SJSA1 (cell line): Measurements from ENCODE around the gene TENT4A. TPM values are rescaled to one million over a fixed set of nuclear protein-coding genes. Genes with fewer than 3 reads are reported as not detected.
A peak's percentile ranks its signal among the peaks of the same experiment; 100 is the strongest.

Source experiments
- DNase-seq, 2 experiments: peaks; one replicate each; pipeline ENCODE4 v3.0.0-alpha.2; 2015 to 2020; ENCODE audit warnings: low spot score in 2 of 2, low read depth in 1 of 2
- H3K27ac ChIP-seq: fragments of 250-450 bp; sonication (Bioruptor Pico); 2 replicates; pipeline ENCODE4 v1.5.1; 2020; ENCODE audit warnings: mild to moderate bottlenecking, moderate library complexity
- H3K27me3 ChIP-seq: fragments of 250-450 bp; sonication (Bioruptor Pico); replicated peaks from 2 replicates; pipeline ENCODE4 v1.5.1; 2020; ENCODE audit warnings: mild to moderate bottlenecking, moderate library complexity
- H3K36me3 ChIP-seq: fragments of 250-450 bp; sonication (Bioruptor Pico); 2 replicates; pipeline ENCODE4 v1.5.1; 2020; ENCODE audit warnings: mild to moderate bottlenecking
- H3K4me1 ChIP-seq: fragments of 250-450 bp; sonication (Bioruptor Pico); replicated peaks from 2 replicates; pipeline ENCODE4 v1.6.1; 2021; ENCODE audit warnings: mild to moderate bottlenecking
- H3K4me3 ChIP-seq: fragments of 250-450 bp; sonication (Bioruptor Pico); 2 replicates; pipeline ENCODE4 v1.5.1; 2020; ENCODE audit warnings: mild to moderate bottlenecking
- H3K9me3 ChIP-seq: fragments of 250-450 bp; sonication (Bioruptor Pico); replicated peaks from 2 replicates; pipeline ENCODE4 v1.5.1; 2020; ENCODE audit warnings: mild to moderate bottlenecking
- total RNA-seq: library from RNA; depleted of rRNA; stranded (reverse); fragments of >200 nt; shearing (Covaris generic); gene quantifications from 2 replicates; pipeline ENCODE4 v1.2.3, GENCODE V29; 2014

TENT4A gene
- total RNA-seq, 1 experiment from 2014 or later: 17.8 TPM

DNA sequence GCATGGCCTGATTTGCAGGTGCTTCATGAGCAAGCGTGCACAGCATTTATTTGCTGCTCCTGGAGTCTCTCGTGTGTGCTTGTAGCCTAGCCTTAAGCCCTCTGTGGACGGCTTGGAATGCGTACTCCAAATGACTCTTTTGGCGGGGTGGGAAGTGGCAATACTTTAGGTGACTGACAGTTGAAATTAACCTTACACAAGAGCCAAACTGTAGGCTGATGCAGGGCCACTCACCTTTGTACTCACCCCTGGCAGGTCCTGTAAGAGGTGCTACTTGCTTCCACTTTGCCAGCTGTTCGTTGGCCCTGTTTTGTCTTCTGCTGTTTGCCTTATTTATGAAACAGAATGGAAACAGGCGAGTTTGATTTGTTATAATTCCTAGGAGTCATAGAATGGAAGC, 22.9 kb downstream of the TENT4A start:
- peaks cover 64% of the 10 kb centered on the region for H3K36me3 ChIP-seq

DNA sequence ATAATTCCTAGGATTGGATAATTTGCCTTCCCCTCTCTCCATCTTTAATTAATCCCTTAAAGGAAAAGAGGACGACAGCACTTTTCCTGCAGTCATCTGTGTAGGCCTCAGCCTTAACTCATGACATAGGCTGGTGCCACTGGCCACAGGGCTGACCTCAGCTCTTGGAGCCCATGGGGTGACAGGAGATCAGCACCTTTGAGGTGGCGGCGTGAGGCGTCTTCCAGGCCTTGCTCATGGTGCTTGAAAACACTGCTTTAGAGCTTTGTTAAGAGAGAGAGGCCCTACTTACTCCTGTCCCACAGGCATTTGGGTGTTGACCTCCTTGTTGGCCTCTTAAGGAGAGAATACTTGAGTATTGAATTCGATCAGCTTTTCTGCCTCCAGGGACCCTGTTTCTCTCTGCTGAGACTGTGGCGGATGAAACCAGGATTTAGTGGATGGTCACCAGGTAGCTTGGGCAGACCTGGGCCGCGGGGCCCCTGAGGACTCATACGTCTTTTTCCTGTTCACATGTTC, 23.4 kb downstream of the TENT4A start:
- no peak for DNase-seq
- H3K27ac ChIP-seq: no peak overlapping the region
- peaks cover 67% of the 10 kb centered on the region for H3K36me3 ChIP-seq
- no peak overlapping the region for H3K4me3 ChIP-seq
- H3K4me1 ChIP-seq: peaks cover 22% of the 10 kb centered on the region
- H3K9me3 ChIP-seq: no peaks in the 10 kb centered on the region
- no peaks in the 10 kb centered on the region for H3K27me3 ChIP-seq

More for the DNA sequence above, 22.9 kb downstream of the TENT4A start:
- peaks cover 23% of the 10 kb centered on the region for H3K4me1 ChIP-seq
- H3K9me3 ChIP-seq: no peaks in the 10 kb centered on the region
- DNase-seq: no peak
- H3K27me3 ChIP-seq: no peaks in the 10 kb centered on the region
- no peak overlapping the region for H3K27ac ChIP-seq
- H3K4me3 ChIP-seq: no peak overlapping the region

DNA sequence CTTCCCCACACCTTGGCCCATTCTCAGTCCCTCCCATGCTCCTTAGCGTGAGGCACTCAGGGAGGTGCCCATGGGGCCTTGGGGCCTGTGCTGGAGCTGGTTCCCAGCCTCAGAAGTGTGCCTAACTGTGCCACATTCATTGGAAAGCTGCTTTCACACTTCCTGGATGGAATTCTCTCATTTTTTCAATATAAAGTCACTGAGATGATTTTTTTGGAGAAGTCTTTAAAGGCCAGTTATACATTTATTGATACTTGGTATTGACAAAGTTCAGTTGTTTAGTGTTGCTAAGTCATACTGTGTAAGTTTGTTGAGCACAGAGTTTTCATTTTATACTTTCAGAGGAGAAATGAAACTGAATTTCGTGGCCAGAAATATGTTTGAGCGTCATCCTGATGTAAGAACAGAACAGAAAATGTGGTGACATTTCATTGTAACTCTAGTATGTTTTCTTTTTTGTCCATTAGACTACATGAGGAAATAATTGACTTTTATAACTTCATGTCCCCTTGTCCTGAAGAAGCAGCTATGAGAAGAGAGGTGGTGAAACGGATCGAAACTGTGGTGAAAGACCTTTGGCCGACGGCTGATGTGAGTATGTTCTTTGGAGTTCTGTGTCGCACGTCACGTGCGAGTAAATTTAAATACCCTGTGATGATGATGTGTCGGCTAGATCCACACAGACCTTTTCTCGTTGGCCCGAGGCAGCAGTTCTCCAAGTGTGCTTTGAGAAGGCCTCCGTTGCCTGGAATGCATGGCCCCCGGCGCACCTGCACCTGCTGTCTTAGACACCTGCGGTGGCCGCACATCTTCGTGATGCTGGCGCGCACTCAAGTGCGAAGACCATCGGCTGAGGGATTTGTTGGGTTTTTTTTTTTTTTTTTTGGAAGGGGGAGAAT, 24.1 kb downstream of the TENT4A start:
- Histone ChIP-seq H3K4me1 (peaks cover 15% of the 10 kb centered on the region), H3K4me3 (no peak overlapping the region), H3K27me3 (no peaks in the 10 kb centered on the region), H3K9me3 (no peaks in the 10 kb centered on the region), H3K36me3 (peaks cover 72% of the 10 kb centered on the region), H3K27ac (no peak overlapping the region)
- no peak for DNase-seq

DNA sequence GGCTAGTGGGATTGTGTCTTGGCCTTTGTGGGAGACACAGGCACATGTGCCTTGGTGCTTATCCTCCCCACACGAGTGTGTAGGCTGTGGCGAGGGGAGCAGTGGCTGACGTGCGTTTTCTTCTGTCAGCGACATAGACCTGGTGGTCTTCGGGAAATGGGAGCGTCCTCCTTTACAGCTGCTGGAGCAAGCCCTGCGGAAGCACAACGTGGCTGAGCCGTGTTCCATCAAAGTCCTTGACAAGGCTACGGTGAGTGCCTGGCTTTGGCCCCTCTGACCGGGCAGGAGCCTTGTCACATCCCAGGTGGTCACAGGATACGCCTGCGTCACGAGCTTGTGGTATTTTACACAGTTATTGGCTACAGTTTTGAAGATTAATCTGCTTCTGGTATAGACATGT, 26.4 kb downstream of the TENT4A start:
- H3K27me3 ChIP-seq: no peaks in the 10 kb centered on the region
- no peaks in the 10 kb centered on the region for H3K4me1 ChIP-seq
- DNase-seq: no peak
- no peak overlapping the region for H3K27ac ChIP-seq
- no peak overlapping the region for H3K4me3 ChIP-seq
- H3K9me3 ChIP-seq: no peaks in the 10 kb centered on the region
- H3K36me3 ChIP-seq: peaks cover 83% of the 10 kb centered on the region

DNA sequence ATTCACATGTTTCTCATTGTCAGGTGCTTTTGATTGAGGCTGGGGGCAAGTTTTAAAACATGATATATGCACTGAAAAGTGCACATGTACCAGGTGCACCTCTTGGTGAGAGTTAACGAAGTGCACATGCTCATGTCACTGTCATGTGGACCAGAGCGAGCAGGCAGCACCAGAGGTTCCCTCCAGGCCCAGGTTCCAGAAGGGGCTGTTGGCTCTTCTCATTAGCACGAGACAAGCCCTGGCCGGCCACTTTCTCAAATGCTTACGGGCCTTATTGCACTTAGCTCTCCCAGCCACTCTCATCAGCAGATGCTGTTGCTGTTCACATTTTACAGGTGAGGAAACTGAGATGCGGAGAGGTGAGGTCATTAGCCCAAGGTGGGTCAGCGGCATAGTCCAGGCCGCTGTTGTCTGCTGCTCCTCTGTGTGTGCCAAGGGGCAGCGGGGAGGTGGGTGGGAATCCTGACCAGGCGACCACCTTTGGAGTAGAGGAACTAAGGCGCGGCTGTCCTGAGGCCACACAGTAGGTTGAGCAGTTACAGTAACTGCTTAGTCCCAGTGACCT, 27.4 kb downstream of the TENT4A start:
- Histone ChIP-seq H3K9me3 (no peaks in the 10 kb centered on the region), H3K4me1 (no peaks in the 10 kb centered on the region), H3K27me3 (no peaks in the 10 kb centered on the region), H3K27ac (no peak overlapping the region), H3K4me3 (no peak overlapping the region), H3K36me3 (peaks cover 88% of the 10 kb centered on the region)
- no peak for DNase-seq

DNA sequence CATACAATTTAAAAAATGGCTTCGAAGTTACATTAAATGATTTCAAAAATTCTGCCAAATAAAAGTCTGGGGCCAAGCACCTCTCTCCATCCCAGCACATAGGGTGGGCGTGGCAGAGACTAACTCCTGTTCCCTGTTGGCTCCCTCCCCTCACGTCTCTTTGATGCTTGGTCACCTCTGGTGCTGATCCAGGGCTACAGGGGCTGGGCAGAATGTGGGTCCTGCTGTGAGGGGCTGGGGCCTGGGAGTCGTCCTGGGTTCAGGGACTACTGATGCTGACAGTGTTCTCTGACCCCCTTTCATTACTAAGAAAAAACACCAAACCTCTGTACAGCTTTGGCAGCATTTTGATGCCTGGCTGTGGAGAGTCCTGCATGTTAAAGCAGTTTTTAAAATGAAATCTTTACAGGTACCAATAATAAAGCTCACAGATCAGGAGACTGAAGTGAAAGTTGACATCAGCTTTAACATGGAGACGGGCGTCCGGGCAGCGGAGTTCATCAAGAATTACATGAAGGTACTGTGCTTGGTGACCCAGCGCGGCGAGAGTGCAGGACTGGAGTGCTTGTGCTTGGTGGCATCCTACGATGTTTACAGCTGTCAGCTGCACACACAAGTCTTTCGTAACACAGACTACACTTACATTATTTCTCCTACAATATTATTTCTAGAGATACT, 29.0 kb downstream of the TENT4A start:
- Histone ChIP-seq H3K27ac (no peak overlapping the region), H3K9me3 (no peaks in the 10 kb centered on the region), H3K4me3 (no peak overlapping the region), H3K36me3 (peaks cover 98% of the 10 kb centered on the region), H3K4me1 (peaks cover 6% of the 10 kb centered on the region), H3K27me3 (no peaks in the 10 kb centered on the region)
- DNase-seq: no peak

DNA sequence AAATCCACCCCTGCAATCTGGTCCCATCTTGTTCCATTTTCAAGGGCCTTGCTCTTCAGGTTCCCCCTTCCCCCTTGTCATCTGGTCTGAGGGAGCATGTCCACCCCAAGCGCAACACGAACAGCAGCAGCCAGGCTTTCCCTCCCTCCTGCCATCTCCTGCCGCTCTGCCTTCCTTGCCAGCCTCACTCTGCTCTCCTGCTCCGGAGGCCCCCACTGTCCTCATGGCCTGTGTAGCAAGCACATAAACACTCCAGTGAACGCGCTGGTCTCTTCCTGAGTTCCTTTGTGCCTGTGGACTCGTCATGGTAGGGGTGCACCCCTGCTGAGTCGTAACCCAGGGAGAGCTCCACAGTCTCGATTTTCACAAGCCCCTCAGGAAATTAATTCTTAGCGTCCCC, 29.9 kb downstream of the TENT4A start:
- no peaks in the 10 kb centered on the region for H3K27me3 ChIP-seq
- H3K4me3 ChIP-seq: no peak overlapping the region
- no peaks in the 10 kb centered on the region for H3K9me3 ChIP-seq
- DNase-seq: no peak
- H3K4me1 ChIP-seq: peaks cover 16% of the 10 kb centered on the region
- H3K27ac ChIP-seq: no peak overlapping the region
- H3K36me3 ChIP-seq: peaks cover 98% of the 10 kb centered on the region

DNA sequence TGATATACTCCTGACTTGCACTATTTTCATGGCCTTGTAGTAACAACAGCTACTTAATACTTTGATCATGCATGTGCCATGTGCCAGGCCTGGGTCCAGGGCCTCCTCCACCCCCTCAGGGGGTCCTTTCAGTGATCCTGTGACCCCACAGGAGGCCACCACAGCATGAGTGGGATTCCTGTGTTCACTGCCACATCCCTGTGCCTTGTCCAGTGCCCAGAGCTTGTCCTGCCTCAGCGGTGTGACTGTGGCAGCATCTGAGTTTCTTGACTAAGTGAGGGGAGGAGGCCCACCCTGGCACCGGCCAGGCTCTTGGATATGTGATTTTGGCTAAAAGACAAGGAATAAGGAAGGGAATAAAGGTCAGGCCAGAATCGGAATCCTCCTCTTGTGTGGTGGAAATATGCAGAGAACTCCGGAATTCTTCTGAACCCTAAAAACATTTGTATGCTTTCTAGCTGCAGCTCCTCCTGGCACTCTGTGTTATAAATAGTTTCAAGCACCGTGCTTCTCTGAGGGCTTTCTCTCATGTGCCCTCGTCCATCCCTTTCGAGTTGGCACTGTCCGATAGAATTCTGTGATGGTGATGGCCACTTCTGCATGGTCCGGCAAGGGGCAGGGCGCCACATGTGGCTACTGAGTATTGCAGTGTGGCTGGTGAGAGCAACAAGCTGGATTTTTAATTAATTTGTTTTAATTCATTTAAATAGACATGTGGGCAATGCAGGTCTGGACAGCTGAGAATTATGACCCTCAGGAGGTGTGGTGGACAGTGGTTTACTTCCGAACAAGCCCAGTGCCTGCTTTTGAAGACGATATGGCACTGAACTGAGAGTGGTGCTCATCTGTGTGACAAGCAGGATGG, 31.8 kb downstream of the TENT4A start:
- Histone ChIP-seq H3K27ac (no peak overlapping the region), H3K4me1 (peaks cover 16% of the 10 kb centered on the region), H3K27me3 (no peaks in the 10 kb centered on the region), H3K9me3 (no peaks in the 10 kb centered on the region), H3K4me3 (no peak overlapping the region), H3K36me3 (peaks cover 98% of the 10 kb centered on the region)
- no peak for DNase-seq

DNA sequence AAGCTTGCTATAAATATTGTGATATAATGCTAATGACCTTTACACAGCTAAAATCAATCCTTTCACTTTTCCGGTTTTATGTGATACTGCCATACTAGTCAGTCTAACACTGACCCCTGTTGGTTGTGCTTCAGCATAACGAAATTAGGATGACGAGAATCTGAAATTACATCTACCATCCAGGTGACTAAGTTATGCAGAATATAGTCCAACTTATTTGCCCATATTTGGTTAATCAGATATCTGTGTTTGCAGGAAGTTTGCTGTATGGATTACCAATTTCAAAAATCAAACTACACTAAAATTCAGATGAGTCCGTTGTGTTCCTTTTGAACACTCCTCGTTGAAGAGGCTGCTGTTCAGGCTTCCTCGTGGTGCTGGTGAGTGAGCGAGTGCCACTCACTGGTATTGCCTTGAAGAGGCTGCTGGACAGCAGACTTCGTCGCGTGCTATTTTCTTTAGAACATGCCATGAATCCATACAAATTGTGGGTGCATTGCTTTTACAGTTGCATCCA, 32.5 kb downstream of the TENT4A start:
- Histone ChIP-seq H3K4me1 (peaks cover 16% of the 10 kb centered on the region), H3K4me3 (no peak overlapping the region), H3K27me3 (no peaks in the 10 kb centered on the region), H3K27ac (no peak overlapping the region), H3K36me3 (peaks cover 97% of the 10 kb centered on the region), H3K9me3 (no peaks in the 10 kb centered on the region)
- peak in 1 of 2 experiments; percentile 44 for DNase-seq

DNA sequence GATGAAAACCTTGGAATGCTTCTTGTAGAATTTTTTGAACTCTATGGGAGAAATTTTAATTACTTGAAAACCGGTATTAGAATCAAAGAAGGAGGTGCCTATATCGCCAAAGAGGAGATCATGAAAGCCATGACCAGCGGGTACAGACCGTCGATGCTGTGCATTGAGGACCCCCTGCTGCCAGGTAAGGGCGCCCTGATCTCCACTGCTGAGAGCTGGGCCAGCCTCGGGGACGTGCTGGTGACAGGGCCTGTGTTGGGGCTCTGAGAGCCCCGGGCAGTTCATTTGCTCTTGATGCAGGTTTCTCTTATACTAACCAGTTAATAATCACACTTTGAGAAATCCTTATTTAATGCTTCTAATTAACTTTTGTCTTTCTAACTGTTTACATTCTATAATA, 33.0 kb downstream of the TENT4A start:
- no peak overlapping the region for H3K4me3 ChIP-seq
- H3K36me3 ChIP-seq: peaks cover 97% of the 10 kb centered on the region
- peaks cover 16% of the 10 kb centered on the region for H3K4me1 ChIP-seq
- DNase-seq: no peak
- no peak overlapping the region for H3K27ac ChIP-seq
- H3K9me3 ChIP-seq: no peaks in the 10 kb centered on the region
- H3K27me3 ChIP-seq: no peaks in the 10 kb centered on the region

DNA sequence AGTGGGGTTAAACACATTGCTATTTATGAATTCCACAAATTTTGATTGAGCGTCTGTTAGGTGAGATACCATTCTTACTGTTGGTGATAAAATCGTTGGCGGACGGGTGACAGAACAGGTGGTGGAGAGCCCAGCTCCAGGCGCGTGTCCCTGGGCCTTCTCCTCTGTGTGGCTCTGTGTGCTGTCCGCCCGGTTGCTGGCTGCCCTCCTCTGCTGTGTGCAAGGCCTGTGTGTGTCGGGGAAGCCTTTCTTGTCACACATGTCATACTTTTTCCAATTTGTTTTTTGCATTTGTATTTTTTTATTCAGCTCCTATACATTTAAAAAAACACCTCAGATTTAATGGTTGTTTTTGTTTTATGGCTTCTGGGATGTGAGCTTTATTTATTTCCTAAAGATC, 33.9 kb downstream of the TENT4A start:
- H3K9me3 ChIP-seq: no peaks in the 10 kb centered on the region
- no peaks in the 10 kb centered on the region for H3K27me3 ChIP-seq
- no peak for DNase-seq
- peaks cover 16% of the 10 kb centered on the region for H3K4me1 ChIP-seq
- H3K4me3 ChIP-seq: no peak overlapping the region
- 0 out of 2 replicates have a peak overlapping the region, but pooled peaks have one; percentile 70 for H3K27ac ChIP-seq
- peaks cover 99% of the 10 kb centered on the region for H3K36me3 ChIP-seq

DNA sequence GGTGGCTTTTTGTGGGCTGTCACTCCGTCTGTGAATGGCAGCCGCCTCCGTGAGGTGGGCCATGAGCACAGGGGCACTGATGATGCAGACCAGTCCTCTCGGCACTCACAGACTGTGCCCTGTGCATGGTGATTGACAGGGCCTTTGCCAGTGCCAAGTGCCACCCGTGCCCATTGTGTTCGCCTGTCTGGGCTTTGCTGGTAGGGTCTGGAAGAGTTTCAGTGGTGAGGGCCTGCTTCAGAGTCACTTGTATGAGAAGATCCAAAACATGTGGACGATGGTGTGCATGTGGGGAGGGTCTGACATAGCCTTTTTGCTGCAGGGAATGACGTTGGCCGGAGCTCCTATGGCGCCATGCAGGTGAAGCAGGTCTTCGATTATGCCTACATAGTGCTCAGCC, 34.9 kb downstream of the TENT4A start:
- DNase-seq: no peak
- H3K9me3 ChIP-seq: no peaks in the 10 kb centered on the region
- peaks cover 16% of the 10 kb centered on the region for H3K4me1 ChIP-seq
- H3K4me3 ChIP-seq: no peak overlapping the region
- H3K27me3 ChIP-seq: no peaks in the 10 kb centered on the region
- H3K36me3 ChIP-seq: peaks cover 99% of the 10 kb centered on the region
- peak overlapping the region; percentile 70 for H3K27ac ChIP-seq
